Measurements from ENCODE around the gene GLRX. TPM values are rescaled to one million over a fixed set of nuclear protein-coding genes. Genes with fewer than 3 reads are reported as not detected.

Gene GLRX
- total and polyA plus RNA-seq, 12 donors = 51.6 to 156 (median 111) TPM

GRCh38 chr5:95859661-95860060 is 37.1 kb upstream of the GLRX start:
- TF ChIP-seq CTCF (IDR thresholded peaks at IDR 0.05) = no peak
- no peaks in the 10 kb centered on the region for H3K9me3 ChIP-seq
- intact Hi-C loops (cut with DNase I) = loop anchor here (2.0 to 10.0 kb wide), 16 partner anchors 38 to 845 kb away; partner anchors contain the start of genes ELL2 (in 6 of the 10) and CAST (in 1 of the 10)
- H3K4me3 ChIP-seq = no peak overlapping the region
- no peaks in the 10 kb centered on the region for H3K27me3 ChIP-seq
- peak overlapping the region in 4 of 10 donors; percentile 87 to 94 (median 90) for H3K27ac ChIP-seq
- H3K4me1 ChIP-seq = peaks cover 12 to 86% (median 59%) of the 10 kb centered on the region in 9 donors
- H3K36me3 ChIP-seq = no peaks in the 10 kb centered on the region
- ATAC-seq (no peak), DNase-seq (no peak)
- 95 to 100% methylated on average over 4 of the region's 4 CpGs for WGBS, 2 donors

- no peaks in the 10 kb centered on the region for H3K27me3 ChIP-seq
- peaks cover 12 to 83% (median 59%) of the 10 kb centered on the region in 9 donors for H3K4me1 ChIP-seq
- WGBS, 2 donors = 14% methylated on average over 28 of the region's 28 CpGs
- TF ChIP-seq CTCF (IDR thresholded peaks at IDR 0.05) = peak in 8 of 9 donors; percentile 97 to 99 (median 98)
- intact Hi-C loops (cut with DNase I) = loop anchor here (1.0 to 10.0 kb wide), 14 partner anchors 38 to 846 kb away; partner anchors contain the start of genes ELL2 (in 5 of the 10) and CAST (in 1 of the 10)
- peak; percentile 72 to 87 (median 83) for ATAC-seq
- no peaks in the 10 kb centered on the region for H3K36me3 ChIP-seq
- peak; percentile 85 to 92 for DNase-seq
- no peaks in the 10 kb centered on the region for H3K9me3 ChIP-seq
- peak overlapping the region in 6 of 10 donors; percentile 26 to 43 (median 30) for H3K4me3 ChIP-seq
- H3K27ac ChIP-seq = peak overlapping the region; percentile 87 to 94 (median 90)
Measured at GRCh38 chr5:95858661-95859595, 36.4 kb upstream of the GLRX start.

- Histone ChIP-seq H3K4me1 (peaks cover 12 to 78% (median 55%) of the 10 kb centered on the region in 9 donors), H3K27ac (peak overlapping the region; percentile 87 to 94 (median 90)), H3K27me3 (no peaks in the 10 kb centered on the region), H3K9me3 (no peaks in the 10 kb centered on the region), H3K36me3 (no peaks in the 10 kb centered on the region), H3K4me3 (peak overlapping the region in 1 of 10 donors; percentile 28)
- 47% methylated on average over 8 of the region's 8 CpGs for WGBS, 2 donors
- DNase-seq (peak in 1 of 2 donors; percentile 38), ATAC-seq (peak in 7 of 8 donors; percentile 7 to 63 (median 31))
- no peak for TF ChIP-seq CTCF (IDR thresholded peaks at IDR 0.05)
- intact Hi-C loops (cut with DNase I) = loop anchor here (1.0 to 10.0 kb wide), 14 partner anchors 39 to 847 kb away; partner anchors contain the start of genes ELL2 (in 5 of the 10) and CAST (in 1 of the 10)
Measured at GRCh38 chr5:95858023-95858461, 35.5 kb upstream of the GLRX start.
